Fibroblast of gingiva (primary cell): ENCODE measurements around the gene TIMM22.
A peak's percentile ranks its signal among the peaks of the same experiment; 100 is the strongest.
"Not testable (repeated sequence)": the region's sequence is repeated elsewhere in the genome, so short reads cannot be mapped to it uniquely, and the experiment has no call there.

Experiments used
- DNase-seq: peaks from one replicate; pipeline ENCODE4 v3.0.0-alpha.2; 2011; ENCODE audit warnings: low read depth

TIMM22 gene

GRCh38 chr17:996554-997344, at the start of gene TIMM22:
Gene TIMM22 (plus strand): TSS chr17:997129. CDS start chr17:997143, 14 bp downstream.
- DNase-seq = peak; percentile 98

- DNase-seq = peak; percentile 50
Measured at GRCh38 chr17:948284-948852, 48.6 kb upstream of the TIMM22 start.

- no peak for DNase-seq
Measured at GRCh38 chr17:949623-950303, 47.2 kb upstream of the TIMM22 start.

GRCh38 chr17:951325-952132, 45.4 kb upstream of the TIMM22 start:
- DNase-seq = peak; percentile 59

- not testable (repeated sequence) for DNase-seq
Measured at GRCh38 chr17:952592-952991, 44.3 kb upstream of the TIMM22 start.

GRCh38 chr17:953767-954166, 43.2 kb upstream of the TIMM22 start:
- DNase-seq = no peak

GRCh38 chr17:954431-955164, 42.3 kb upstream of the TIMM22 start:
- peak; percentile 39 for DNase-seq

GRCh38 chr17:956905-957304, 40.0 kb upstream of the TIMM22 start:
- DNase-seq = no peak

- DNase-seq = no peak
Measured at GRCh38 chr17:957856-958421, 39.0 kb upstream of the TIMM22 start.

- DNase-seq = no peak
Measured at GRCh38 chr17:958712-959451, 38.0 kb upstream of the TIMM22 start.

GRCh38 chr17:962166-962565, 34.8 kb upstream of the TIMM22 start:
- no peak for DNase-seq

- no peak for DNase-seq
Measured at GRCh38 chr17:962670-963069, 34.3 kb upstream of the TIMM22 start.

- DNase-seq = no peak
Measured at GRCh38 chr17:964876-965275, 32.1 kb upstream of the TIMM22 start.

- no peak for DNase-seq
Measured at GRCh38 chr17:965311-965989, 31.5 kb upstream of the TIMM22 start.

- no peak for DNase-seq
Measured at GRCh38 chr17:967122-967521, 29.8 kb upstream of the TIMM22 start.

- DNase-seq = peak; percentile 38
Measured at GRCh38 chr17:968812-969730, 27.9 kb upstream of the TIMM22 start.

GRCh38 chr17:969811-970355, 27.0 kb upstream of the TIMM22 start:
- DNase-seq = peak; percentile 60

- DNase-seq = no peak
Measured at GRCh38 chr17:970364-970763, 26.6 kb upstream of the TIMM22 start.

GRCh38 chr17:971861-972260, 25.1 kb upstream of the TIMM22 start:
- not testable (repeated sequence) for DNase-seq
